Right atrium auricular region (tissue), 2 donors: ENCODE results near the gene PPT2. TPM values are rescaled to one million over a fixed set of nuclear protein-coding genes. Genes with fewer than 3 reads are reported as not detected.
"Not testable (repeated sequence)": the region's sequence is repeated elsewhere in the genome, so short reads cannot be mapped to it uniquely, and the experiment has no call there.

Experiments
- DNase-seq: peaks from one replicate; pipeline ENCODE4 v3.0.0-alpha.2; 2019; ENCODE audit warnings: low spot score
- H3K27ac ChIP-seq, 2 donors: fragments of 200-600 bp; sonication (generic); 1 replicate in 1 of 2; 2 replicates in 1 of 2; pipeline ENCODE4 v1.5.1; 2016 to 2019
- H3K27me3 ChIP-seq, 2 donors: fragments of 200-600 bp; sonication (generic); one replicate each; pipeline versions ENCODE4 v1.5.1 to v1.6.0; 2017 to 2019
- H3K36me3 ChIP-seq: fragments of 200-600 bp; sonication (generic); one replicate; pipeline ENCODE4 v1.5.1; 2016
- H3K4me1 ChIP-seq, 2 donors: fragments of 200-600 bp; sonication (generic); one replicate each; pipeline versions ENCODE4 v1.5.1 to v1.6.0; 2017 to 2019
- H3K4me3 ChIP-seq, 2 donors: fragments of 200-600 bp; sonication (generic); 1 replicate in 1 of 2; 2 replicates in 1 of 2; pipeline ENCODE4 v1.5.1; 2017 to 2019; ENCODE audit warnings: mild to moderate bottlenecking in 1 of 2, moderate library complexity in 1 of 2
- H3K9me3 ChIP-seq, 2 donors: fragments of 200-600 bp; sonication (generic); one replicate each; pipeline ENCODE4 v1.5.1; 2019
- CTCF ChIP-seq, 2 donors: fragments of 200-600 bp; sonication (generic); IDR thresholded peaks; one replicate each; pipeline ENCODE4 v1.5.1; 2019; ENCODE audit warnings: antibody characterized with exemption in 2 of 2
- total RNA-seq, 2 donors: library from RNA; depleted of rRNA; stranded (reverse); fragments of >200 nt; gene quantifications; one replicate each; pipeline ENCODE4 v1.1.0, GENCODE V29; 2016

PPT2 gene
- total RNA-seq, 2 donors from 2014 or later = 19.5 to 27.0 TPM

- DNase-seq = no peak
- no peak overlapping the region for H3K4me3 ChIP-seq
- no peak for TF ChIP-seq CTCF (IDR thresholded peaks at IDR 0.05)
- H3K36me3 ChIP-seq = no peaks in the 10 kb centered on the region
- no peaks in the 10 kb centered on the region for H3K9me3 ChIP-seq
- no peak overlapping the region for H3K27ac ChIP-seq
- no peaks in the 10 kb centered on the region for H3K27me3 ChIP-seq
- H3K4me1 ChIP-seq = peaks cover 0 to 10% of the 10 kb centered on the region in 2 donors
Measured at GRCh38 chr6:32133786-32134185, 20.2 kb upstream of the PPT2 start.

GRCh38 chr6:32137454-32137853, 16.5 kb upstream of the PPT2 start:
- Histone ChIP-seq H3K4me3 (no peak overlapping the region), H3K4me1 (no peaks in the 10 kb centered on the region), H3K9me3 (no peaks in the 10 kb centered on the region), H3K36me3 (no peaks in the 10 kb centered on the region), H3K27me3 (no peaks in the 10 kb centered on the region), H3K27ac (no peak overlapping the region)
- no peak for TF ChIP-seq CTCF (IDR thresholded peaks at IDR 0.05)
- no peak for DNase-seq

- Histone ChIP-seq H3K4me3 (no peak overlapping the region), H3K27me3 (no peaks in the 10 kb centered on the region), H3K9me3 (no peaks in the 10 kb centered on the region), H3K36me3 (no peaks in the 10 kb centered on the region), H3K4me1 (no peaks in the 10 kb centered on the region), H3K27ac (no peak overlapping the region)
- TF ChIP-seq CTCF (IDR thresholded peaks at IDR 0.05) = no peak
- no peak for DNase-seq
Measured at GRCh38 chr6:32139590-32139989, 14.4 kb upstream of the PPT2 start.

- TF ChIP-seq CTCF (IDR thresholded peaks at IDR 0.05) = no peak
- H3K4me1 ChIP-seq = no peaks in the 10 kb centered on the region
- no peak overlapping the region for H3K4me3 ChIP-seq
- H3K9me3 ChIP-seq = no peaks in the 10 kb centered on the region
- no peaks in the 10 kb centered on the region for H3K27me3 ChIP-seq
- no peak for DNase-seq
- no peak overlapping the region for H3K27ac ChIP-seq
- H3K36me3 ChIP-seq = no peaks in the 10 kb centered on the region
Measured at GRCh38 chr6:32140420-32141046, 13.4 kb upstream of the PPT2 start.

- H3K27ac ChIP-seq, H3K4me3 ChIP-seq, H3K36me3 ChIP-seq, H3K4me1 ChIP-seq, DNase-seq, H3K9me3 ChIP-seq, H3K27me3 ChIP-seq: not testable (repeated sequence)
Measured at GRCh38 chr6:32144238-32144637, 9.7 kb upstream of the PPT2 start.

- Histone ChIP-seq H3K36me3 (no peaks in the 10 kb centered on the region), H3K27me3 (no peaks in the 10 kb centered on the region), H3K9me3 (no peaks in the 10 kb centered on the region), H3K27ac (no peak overlapping the region), H3K4me3 (no peak overlapping the region), H3K4me1 (peaks cover 0 to 4% of the 10 kb centered on the region in 2 donors)
- TF ChIP-seq CTCF (IDR thresholded peaks at IDR 0.05) = no peak
- no peak for DNase-seq
Measured at GRCh38 chr6:32146287-32146686, 7.7 kb upstream of the PPT2 start.
